Fibroblast of the aortic adventitia (primary cell): ENCODE results near the gene MBD3L2. TPM values are rescaled to one million over a fixed set of nuclear protein-coding genes. Genes with fewer than 3 reads are reported as not detected.
A peak's percentile ranks its signal among the peaks of the same experiment; 100 is the strongest.
"Not testable (repeated sequence)": the region's sequence is repeated elsewhere in the genome, so short reads cannot be mapped to it uniquely, and the experiment has no call there.

Experiments
- DNase-seq: peaks from one replicate; pipeline ENCODE4 v3.0.0-alpha.2; 2010; ENCODE audit warnings: low read depth
- H3K4me3 ChIP-seq: 2 replicates; pipeline ENCODE4 v1.5.1; 2011; ENCODE audit warnings: low read depth, mild to moderate bottlenecking, control low read depth, low read length, moderate library complexity
- CTCF ChIP-seq: IDR thresholded peaks from 2 replicates; pipeline ENCODE4 v1.5.1; 2011; ENCODE audit warnings: mild to moderate bottlenecking, low read length, control low read depth, inconsistent platforms; ENCODE audit not compliant: insufficient read depth
- total RNA-seq: library from RNA; depleted of rRNA; stranded (reverse); fragments of >200 nt; gene quantifications from 2 replicates; pipeline ENCODE4 v1.2.3, GENCODE V29; 2012; ENCODE audit warnings: low replicate concordance

Gene MBD3L2
- total RNA-seq, 1 donor: not detected

GRCh38 chr19:7063339-7063738 is 14.2 kb downstream of the MBD3L2 start:
- no peak for TF ChIP-seq CTCF
- no peak for DNase-seq
- no peak overlapping the region for H3K4me3 ChIP-seq

- no peak for DNase-seq
- H3K4me3 ChIP-seq: no peak overlapping the region
- no peak for TF ChIP-seq CTCF
These were observed 14.8 kb downstream of the MBD3L2 start for GRCh38 chr19:7063764-7064418.

GRCh38 chr19:7067122-7067521 is 18.0 kb downstream of the MBD3L2 start:
- not testable (repeated sequence) for DNase-seq, H3K4me3 ChIP-seq
- peak; percentile 36 for TF ChIP-seq CTCF

GRCh38 chr19:7067716-7068115 is 18.6 kb downstream of the MBD3L2 start:
- peak; percentile 20 for DNase-seq
- no peak overlapping the region for H3K4me3 ChIP-seq
- no peak for TF ChIP-seq CTCF

- no peak for TF ChIP-seq CTCF
- H3K4me3 ChIP-seq: no peak overlapping the region
- no peak for DNase-seq
These were observed 19.5 kb downstream of the MBD3L2 start for GRCh38 chr19:7068599-7068998.

GRCh38 chr19:7069042-7069903 is 20.2 kb downstream of the MBD3L2 start, which contains the start of gene ZNF557:
ZNF557 (plus strand) TSS chr19:7069703; CDS start chr19:7075075, 5,372 bp downstream.
- no peak for TF ChIP-seq CTCF
- H3K4me3 ChIP-seq: peak within 1 kb of the TSS; percentile 93
- peak; percentile 95 for DNase-seq
